MM.1S (cell line): Measurements from ENCODE around the gene TRIM74.

Experiments used
- DNase-seq: peaks from one replicate; pipeline ENCODE4 v3.0.0-alpha.2; 2015
- H2AFZ ChIP-seq: fragments of 300-600 bp; sonication (generic); 2 replicates; pipeline ENCODE4 v1.6.0; 2016; ENCODE audit warnings: antibody characterized with exemption, low read length
- H3F3A ChIP-seq: fragments of 300-600 bp; sonication (generic); 2 replicates; pipeline ENCODE4 v1.6.1; 2016; ENCODE audit warnings: mild to moderate bottlenecking, antibody characterized with exemption, low read length, moderate library complexity, mixed read lengths; ENCODE audit not compliant: insufficient read depth
- H3K27ac ChIP-seq: fragments of 300-600 bp; sonication (generic); 2 replicates; pipeline ENCODE4 v1.5.1; 2016; ENCODE audit warnings: mild to moderate bottlenecking, low read length
- H3K27me3 ChIP-seq: fragments of 300-600 bp; sonication (generic); replicated peaks from 2 replicates; pipeline ENCODE4 v1.6.0; 2016; ENCODE audit warnings: low read length; ENCODE audit not compliant: insufficient read depth
- H3K36me3 ChIP-seq: fragments of 300-600 bp; sonication (generic); replicated peaks from 2 replicates; pipeline ENCODE4 v1.6.1; 2016; ENCODE audit warnings: mild to moderate bottlenecking, low read length, mixed read lengths; ENCODE audit not compliant: insufficient read depth
- H3K4me1 ChIP-seq: fragments of 300-600 bp; sonication (generic); 2 replicates; pipeline ENCODE4 v1.6.1; 2016; ENCODE audit warnings: low read length, mixed read lengths
- H3K4me2 ChIP-seq: fragments of 300-600 bp; sonication (generic); 2 replicates; pipeline ENCODE4 v1.6.0; 2016; ENCODE audit warnings: low read depth, low read length
- H3K4me3 ChIP-seq: fragments of 300-600 bp; sonication (generic); 2 replicates; pipeline ENCODE4 v1.5.1; 2016; ENCODE audit warnings: low read length, mixed read lengths
- H3K79me2 ChIP-seq: fragments of 300-600 bp; sonication (generic); 2 replicates; pipeline ENCODE4 v1.6.1; 2016; ENCODE audit warnings: mixed run types, low read length, mixed read lengths
- H3K9ac ChIP-seq: fragments of 300-600 bp; sonication (generic); 2 replicates; pipeline ENCODE4 v1.6.1; 2016; ENCODE audit warnings: low read length, mixed read lengths
- H3K9me2 ChIP-seq: fragments of 300-600 bp; sonication (generic); replicated peaks from 2 replicates; pipeline ENCODE4 v1.6.1; 2016; ENCODE audit warnings: mild to moderate bottlenecking, low read length, mixed read lengths; ENCODE audit not compliant: insufficient read depth
- H3K9me3 ChIP-seq: fragments of 300-600 bp; sonication (generic); replicated peaks from 2 replicates; pipeline ENCODE4 v1.6.1; 2016; ENCODE audit warnings: mild to moderate bottlenecking, low read length, mixed read lengths; ENCODE audit not compliant: insufficient read depth
- H4K20me1 ChIP-seq: fragments of 300-600 bp; sonication (generic); 2 replicates; pipeline ENCODE4 v1.6.1; 2016; ENCODE audit warnings: mild to moderate bottlenecking, low read length, moderate library complexity, mixed read lengths; ENCODE audit not compliant: insufficient read depth
- EZH2 ChIP-seq: fragments of 300-600 bp; sonication (generic); optimal IDR thresholded peaks from 2 replicates; pipeline ENCODE3; 2017; ENCODE audit warnings: low read depth, mild to moderate bottlenecking, antibody characterized with exemption, low read length, mixed read lengths
- EZH2phosphoT487 ChIP-seq: fragments of 300-600 bp; sonication (generic); IDR thresholded peaks from 2 replicates; pipeline ENCODE4 v1.6.1; 2018; ENCODE audit warnings: antibody characterized with exemption, low read length
- TF ChIP-seq, protein P1 (sequence below): fragments of 300-600 bp; sonication (generic); IDR thresholded peaks from 2 replicates; pipeline ENCODE4 v1.5.1; 2016; ENCODE audit warnings: antibody characterized with exemption, low read length, mixed read lengths

The TRIM74 gene

DNA sequence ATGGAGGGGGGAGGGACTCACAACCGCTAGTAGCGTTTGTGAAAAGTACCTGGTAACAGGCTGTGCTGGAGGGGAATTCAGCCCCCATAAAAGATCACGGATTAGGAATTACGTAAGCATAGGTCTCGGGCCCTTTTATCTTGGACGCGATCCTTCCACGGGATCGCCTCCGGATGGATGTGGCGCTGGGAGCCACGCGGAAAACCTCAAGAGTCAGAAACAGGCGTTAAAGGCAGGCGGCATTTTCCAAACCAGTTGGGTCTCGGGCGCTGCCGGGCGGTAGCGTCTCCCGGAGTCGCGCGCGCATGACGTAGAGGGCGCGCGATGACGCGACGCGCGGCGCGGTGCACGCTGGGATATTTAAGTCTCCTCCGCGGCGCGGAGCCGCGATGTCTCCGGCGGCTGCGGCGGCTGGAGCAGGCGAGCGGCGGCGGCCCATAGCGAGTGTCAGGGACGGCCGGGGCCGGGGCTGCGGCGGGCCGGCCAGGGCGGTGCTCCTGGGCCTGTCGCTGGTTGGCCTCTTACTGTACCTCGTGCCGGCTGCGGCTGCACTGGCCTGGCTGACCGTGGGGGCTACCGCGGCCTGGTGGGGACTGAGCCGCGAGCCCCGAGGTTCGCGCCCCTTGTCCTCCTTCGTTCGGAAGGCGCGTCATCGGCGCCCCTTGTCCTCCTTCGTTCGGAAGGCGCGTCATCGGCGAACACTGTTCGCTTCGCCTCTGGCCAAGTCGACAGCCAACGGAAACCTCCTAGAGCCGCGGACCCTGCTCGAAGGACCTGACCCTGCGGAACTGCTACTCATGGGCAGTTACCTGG, 44.3 kb downstream of the TRIM74 start, which contains the start of gene POM121:
Gene POM121 (plus strand): TSS at position 363 of the 813 bp plus-strand sequence. CDS start 27 bp downstream, at position 390.
- H3K79me2 ChIP-seq, result peaks cover 48% of the 10 kb centered on the region
- H3F3A ChIP-seq, result peaks cover 7% of the 10 kb centered on the region
- TF ChIP-seq, protein P1, sequence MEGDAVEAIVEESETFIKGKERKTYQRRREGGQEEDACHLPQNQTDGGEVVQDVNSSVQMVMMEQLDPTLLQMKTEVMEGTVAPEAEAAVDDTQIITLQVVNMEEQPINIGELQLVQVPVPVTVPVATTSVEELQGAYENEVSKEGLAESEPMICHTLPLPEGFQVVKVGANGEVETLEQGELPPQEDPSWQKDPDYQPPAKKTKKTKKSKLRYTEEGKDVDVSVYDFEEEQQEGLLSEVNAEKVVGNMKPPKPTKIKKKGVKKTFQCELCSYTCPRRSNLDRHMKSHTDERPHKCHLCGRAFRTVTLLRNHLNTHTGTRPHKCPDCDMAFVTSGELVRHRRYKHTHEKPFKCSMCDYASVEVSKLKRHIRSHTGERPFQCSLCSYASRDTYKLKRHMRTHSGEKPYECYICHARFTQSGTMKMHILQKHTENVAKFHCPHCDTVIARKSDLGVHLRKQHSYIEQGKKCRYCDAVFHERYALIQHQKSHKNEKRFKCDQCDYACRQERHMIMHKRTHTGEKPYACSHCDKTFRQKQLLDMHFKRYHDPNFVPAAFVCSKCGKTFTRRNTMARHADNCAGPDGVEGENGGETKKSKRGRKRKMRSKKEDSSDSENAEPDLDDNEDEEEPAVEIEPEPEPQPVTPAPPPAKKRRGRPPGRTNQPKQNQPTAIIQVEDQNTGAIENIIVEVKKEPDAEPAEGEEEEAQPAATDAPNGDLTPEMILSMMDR, result no peak
- no peak for TF ChIP-seq EZH2phosphoT487
- TF ChIP-seq EZH2, result no peak
- peaks cover 4% of the 10 kb centered on the region; the same call in 1 of the 2 replicates for H3K36me3 ChIP-seq
- DNase-seq, result peak; percentile 90
- H3K9me2 ChIP-seq, result no peaks in the 10 kb centered on the region
- H3K4me2 ChIP-seq, result peak within 1 kb of the TSS; percentile 77
- peaks cover 6% of the 10 kb centered on the region; the same call in 1 of the 2 replicates for H3K4me1 ChIP-seq
- no peaks in the 10 kb centered on the region for H3K9me3 ChIP-seq
- H3K27ac ChIP-seq, result peak within 1 kb of the TSS; percentile 78
- H3K4me3 ChIP-seq, result peak within 1 kb of the TSS; percentile 91
- H4K20me1 ChIP-seq, result no peaks in the 10 kb centered on the region
- H2AFZ ChIP-seq, result peak within 1 kb of the TSS; percentile 70
- no peaks in the 10 kb centered on the region for H3K27me3 ChIP-seq
- H3K9ac ChIP-seq, result peak within 1 kb of the TSS; percentile 85

DNA sequence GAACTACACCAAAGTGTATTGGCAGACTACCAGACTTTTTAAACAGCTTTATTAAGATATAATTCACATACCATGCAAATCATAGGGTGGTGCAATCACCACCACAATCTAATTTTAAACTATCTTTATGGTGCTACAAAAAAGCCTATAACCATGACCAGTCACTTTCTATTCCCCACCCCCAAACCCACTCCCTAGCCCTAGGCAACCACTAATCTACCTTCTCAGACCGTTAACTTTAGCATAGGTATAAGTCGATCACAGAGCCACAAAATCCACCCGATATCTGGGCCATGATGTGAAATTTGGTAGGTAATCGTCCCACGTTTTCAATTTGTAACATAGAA, 44.9 kb downstream of the TRIM74 start:
- H3K9ac ChIP-seq, result peak overlapping the region; percentile 85
- peaks cover 6% of the 10 kb centered on the region; the same call in 1 of the 2 replicates for H3K4me1 ChIP-seq
- H3F3A ChIP-seq, result peaks cover 7% of the 10 kb centered on the region
- H3K36me3 ChIP-seq, result peaks cover 4% of the 10 kb centered on the region; the same call in 1 of the 2 replicates
- peak overlapping the region; percentile 78 for H3K27ac ChIP-seq
- peak; percentile 28 for DNase-seq
- TF ChIP-seq EZH2, result no peak
- TF ChIP-seq, protein P1, result no peak
- TF ChIP-seq EZH2phosphoT487, result no peak
- H3K4me3 ChIP-seq, result peak overlapping the region; percentile 91
- peaks cover 53% of the 10 kb centered on the region for H3K79me2 ChIP-seq
- no peaks in the 10 kb centered on the region for H3K9me2 ChIP-seq
- H3K4me2 ChIP-seq, result peak overlapping the region; percentile 71
- H3K9me3 ChIP-seq, result no peaks in the 10 kb centered on the region
- no peaks in the 10 kb centered on the region for H4K20me1 ChIP-seq
- no peaks in the 10 kb centered on the region for H3K27me3 ChIP-seq
- H2AFZ ChIP-seq, result peak overlapping the region; percentile 44

GRCh38 chr7:72919256-72919775, 50.0 kb downstream of the TRIM74 start:
- TF ChIP-seq EZH2phosphoT487, result no peak
- TF ChIP-seq, protein P1, result no peak
- no peak for TF ChIP-seq EZH2
- Histone ChIP-seq H3F3A (peaks cover 7% of the 10 kb centered on the region), H3K27ac (no peak overlapping the region), H3K27me3 (no peaks in the 10 kb centered on the region), H3K36me3 (no peaks in the 10 kb centered on the region), H3K9ac (no peak overlapping the region), H3K9me2 (no peaks in the 10 kb centered on the region), H3K4me2 (no peak overlapping the region), H4K20me1 (no peaks in the 10 kb centered on the region), H3K4me3 (no peak overlapping the region), H3K9me3 (no peaks in the 10 kb centered on the region), H2AFZ (no peak overlapping the region), H3K4me1 (no peaks in the 10 kb centered on the region), H3K79me2 (peaks cover 48% of the 10 kb centered on the region)
- no peak for DNase-seq
